HEK293T (cell line): ENCODE data around the gene PKNOX1.

ENCODE experiments used
- CTBP1 ChIP-seq: fragments of 450-650 bp; IDR thresholded peaks from 2 replicates; pipeline ENCODE4 v1.6.1; 2016; ENCODE audit warnings: borderline replicate concordance
- ELF4 ChIP-seq: fragments of 450-650 bp; IDR thresholded peaks from 2 replicates; pipeline ENCODE4 v1.6.1; 2017; ENCODE audit warnings: antibody characterized with exemption
- FOXK2 ChIP-seq: fragments of 450-650 bp; IDR thresholded peaks from 2 replicates; pipeline ENCODE4 v1.6.1; 2016; ENCODE audit warnings: mild to moderate bottlenecking
- FOXM1 ChIP-seq: fragments of 450-650 bp; IDR thresholded peaks from 2 replicates; pipeline ENCODE4 v1.6.1; 2017; ENCODE audit warnings: mild to moderate bottlenecking, borderline replicate concordance
- LEF1 ChIP-seq: fragments of 450-650 bp; IDR thresholded peaks from 2 replicates; pipeline ENCODE4 v1.6.1; 2017; ENCODE audit warnings: mild to moderate bottlenecking, borderline replicate concordance
- NFRKB ChIP-seq: fragments of 450-650 bp; IDR thresholded peaks from 2 replicates; pipeline ENCODE4 v1.6.1; 2016; ENCODE audit warnings: mild to moderate bottlenecking, moderate library complexity
- SP1 ChIP-seq: fragments of 450-650 bp; IDR thresholded peaks from 2 replicates; pipeline ENCODE4 v1.6.1; 2017
- TARDBP ChIP-seq: fragments of 450-650 bp; IDR thresholded peaks from 2 replicates; pipeline ENCODE4 v1.6.1; 2016
- ZNF384 ChIP-seq: fragments of 450-650 bp; IDR thresholded peaks from 2 replicates; pipeline ENCODE4 v1.6.1; 2016

GRCh38 chr21:42956824-42957630 lies 17.3 kb upstream of the PKNOX1 start:
- TF ChIP-seq TARDBP (no peak), NFRKB (no peak), ELF4 (no peak), SP1 (no peak), FOXK2 (no peak), FOXM1 (no peak), CTBP1 (no peak), ZNF384 (no peak), LEF1 (no peak)
